ENCODE measurements around the gene ARL11.

Gene ARL11

DNA sequence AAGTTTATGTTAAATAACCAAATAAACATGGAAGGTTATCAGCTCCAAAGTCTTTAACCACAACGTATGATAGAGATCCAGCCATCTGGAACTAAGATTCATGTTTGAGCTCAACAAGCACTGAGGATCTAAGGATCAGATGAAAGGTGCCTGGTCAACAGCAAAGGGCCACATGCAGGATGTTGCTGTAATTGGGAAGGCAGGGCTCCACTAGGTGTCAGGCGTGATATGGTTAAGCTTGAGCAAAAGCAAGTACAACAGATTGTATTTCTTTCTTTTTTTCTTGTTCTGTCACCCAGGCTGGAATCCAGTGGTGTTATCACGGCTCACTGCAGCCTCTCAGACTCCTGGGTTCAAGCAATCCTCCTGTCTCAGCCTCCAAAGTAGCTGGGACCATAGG is 50.9 kb downstream of the ARL11 start:
- DNase-seq (ENCODE audit: low read depth): no peak

DNA sequence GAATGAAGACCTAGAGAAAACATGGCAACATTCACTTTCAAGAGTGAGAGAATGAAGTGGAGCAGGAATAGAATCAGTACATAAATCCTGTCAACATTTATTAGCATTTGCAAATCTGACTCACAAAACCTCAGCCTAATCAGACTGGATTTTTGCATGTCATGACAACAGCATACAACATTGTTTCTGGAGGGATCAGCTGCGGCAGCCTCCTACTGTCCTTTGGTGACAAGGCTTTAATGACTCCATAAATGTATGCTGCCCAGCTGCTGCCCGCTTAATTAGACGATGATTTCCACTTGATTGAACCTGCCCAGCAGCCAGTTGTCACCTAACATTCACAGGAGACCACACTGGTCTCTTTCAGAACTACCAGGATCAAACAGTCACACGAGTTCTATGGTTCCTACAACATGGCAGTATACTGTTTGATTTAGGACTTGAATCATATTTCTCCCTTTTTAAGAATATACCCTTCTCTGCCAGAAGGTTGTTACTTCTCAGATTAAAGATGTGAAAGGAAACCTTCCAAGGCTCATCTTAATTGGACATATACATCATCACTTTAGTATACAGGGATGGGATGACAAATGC is 53.6 kb downstream of the ARL11 start:
- H3K4me3 ChIP-seq (ENCODE audit: low read depth, low read length): no peak overlapping the region
- DNase-seq (ENCODE audit: low read depth): no peak

More for the DNA sequence above, 50.9 kb downstream of the ARL11 start:
- H3K4me3 ChIP-seq (ENCODE audit: low read depth, low read length): no peak overlapping the region
